HG03196 (cell line): ENCODE data around the gene NACAD.

Experiments used
- ATAC-seq: cut with Tn5 transposase; IDR thresholded peaks from one replicate; pipeline ENCODE4 v1.9.1; 2021; ENCODE audit not compliant: unreplicated experiment

The NACAD gene

DNA sequence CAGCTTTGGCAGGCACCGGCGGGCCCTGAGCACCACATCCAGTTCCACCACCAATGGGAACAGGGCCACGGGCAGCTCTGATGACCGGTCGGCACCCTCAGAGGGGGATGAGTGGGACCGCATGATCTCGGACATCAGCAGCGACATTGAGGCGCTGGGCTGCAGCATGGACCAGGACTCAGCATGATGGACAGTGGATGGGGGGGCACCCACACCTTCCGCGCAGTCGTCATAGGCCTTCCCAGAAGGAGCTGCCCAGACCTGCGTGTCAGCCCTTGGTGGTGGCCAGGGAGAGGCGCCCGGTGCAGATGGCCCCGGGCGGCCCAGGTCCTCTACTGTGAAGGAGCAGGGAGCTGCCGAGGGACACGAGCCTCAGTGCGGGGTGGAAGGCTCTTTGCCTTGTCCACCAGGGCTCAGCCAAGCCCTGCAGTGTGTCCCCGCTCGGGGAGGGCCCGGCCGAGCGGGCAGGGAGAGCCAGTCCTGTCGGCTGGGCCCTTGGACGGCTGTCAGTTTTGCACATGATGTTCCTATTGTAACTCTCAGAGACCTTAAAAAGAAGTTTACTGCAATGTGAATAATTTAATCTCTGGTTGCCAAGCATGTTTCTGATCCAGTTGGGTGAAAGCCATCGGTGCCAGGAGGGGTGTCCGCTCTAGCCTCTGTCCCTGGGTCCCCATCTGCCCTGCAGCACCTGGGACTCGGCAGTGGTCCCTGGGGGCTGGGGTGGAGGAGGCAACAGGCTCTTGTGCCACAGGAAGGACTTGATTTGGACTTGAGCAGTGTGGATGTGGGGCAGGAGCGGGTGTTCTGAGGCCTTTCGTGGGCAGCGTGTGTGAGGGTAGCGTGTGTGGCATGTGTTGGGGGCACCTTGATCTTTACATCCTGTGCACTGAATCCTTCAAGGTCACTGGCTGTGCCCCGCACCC, 12.6 kb downstream of the NACAD start:
- ATAC-seq = no peak

- no peak for ATAC-seq
These were observed 13.5 kb downstream of the NACAD start for GRCh38 chr7:45075355-45075644.

DNA sequence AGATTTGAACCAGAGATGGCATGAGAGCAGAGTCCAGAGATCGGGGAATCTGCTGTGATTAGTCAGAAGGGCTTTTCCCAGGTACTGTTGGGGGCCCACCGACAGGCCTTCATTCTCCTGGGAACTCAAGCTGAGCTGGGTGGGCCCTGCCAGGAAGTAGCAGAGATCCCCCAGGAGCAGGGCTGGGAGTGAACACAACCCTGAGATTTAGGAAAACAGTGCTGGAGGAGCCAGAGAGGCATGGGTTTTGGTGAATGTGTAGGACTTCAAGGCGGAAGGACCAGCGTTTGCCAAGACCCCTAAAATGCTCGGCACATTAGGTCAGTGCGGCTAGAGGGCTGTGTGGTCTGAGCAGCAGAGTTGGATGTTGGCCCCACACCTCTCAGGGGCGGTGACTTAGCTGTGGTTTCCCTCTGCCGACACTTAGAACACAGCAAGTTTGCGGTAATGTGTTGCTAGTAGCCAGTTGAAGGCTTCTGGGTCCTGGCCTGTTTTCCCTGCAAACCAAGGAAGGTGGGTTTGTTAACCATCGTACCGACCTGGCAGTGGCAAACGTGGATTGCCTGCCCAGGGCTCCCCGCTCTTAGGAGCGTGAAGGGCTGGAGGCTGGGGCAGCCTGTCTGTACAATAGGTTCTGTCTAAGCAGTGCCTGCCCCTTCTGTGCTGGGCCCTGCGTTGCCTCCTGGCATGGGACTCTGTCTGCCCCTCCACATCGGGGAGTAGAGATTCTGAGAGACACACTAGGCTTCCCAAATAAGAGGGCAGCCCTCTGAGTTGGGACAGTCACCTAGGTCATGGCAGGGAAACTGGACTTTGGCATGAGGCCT, 14.0 kb downstream of the NACAD start:
- ATAC-seq = no peak

GRCh38 chr7:45073786-45074527, 14.8 kb downstream of the NACAD start:
- no peak for ATAC-seq

GRCh38 chr7:45073031-45073785, 15.6 kb downstream of the NACAD start:
- ATAC-seq = no peak

DNA sequence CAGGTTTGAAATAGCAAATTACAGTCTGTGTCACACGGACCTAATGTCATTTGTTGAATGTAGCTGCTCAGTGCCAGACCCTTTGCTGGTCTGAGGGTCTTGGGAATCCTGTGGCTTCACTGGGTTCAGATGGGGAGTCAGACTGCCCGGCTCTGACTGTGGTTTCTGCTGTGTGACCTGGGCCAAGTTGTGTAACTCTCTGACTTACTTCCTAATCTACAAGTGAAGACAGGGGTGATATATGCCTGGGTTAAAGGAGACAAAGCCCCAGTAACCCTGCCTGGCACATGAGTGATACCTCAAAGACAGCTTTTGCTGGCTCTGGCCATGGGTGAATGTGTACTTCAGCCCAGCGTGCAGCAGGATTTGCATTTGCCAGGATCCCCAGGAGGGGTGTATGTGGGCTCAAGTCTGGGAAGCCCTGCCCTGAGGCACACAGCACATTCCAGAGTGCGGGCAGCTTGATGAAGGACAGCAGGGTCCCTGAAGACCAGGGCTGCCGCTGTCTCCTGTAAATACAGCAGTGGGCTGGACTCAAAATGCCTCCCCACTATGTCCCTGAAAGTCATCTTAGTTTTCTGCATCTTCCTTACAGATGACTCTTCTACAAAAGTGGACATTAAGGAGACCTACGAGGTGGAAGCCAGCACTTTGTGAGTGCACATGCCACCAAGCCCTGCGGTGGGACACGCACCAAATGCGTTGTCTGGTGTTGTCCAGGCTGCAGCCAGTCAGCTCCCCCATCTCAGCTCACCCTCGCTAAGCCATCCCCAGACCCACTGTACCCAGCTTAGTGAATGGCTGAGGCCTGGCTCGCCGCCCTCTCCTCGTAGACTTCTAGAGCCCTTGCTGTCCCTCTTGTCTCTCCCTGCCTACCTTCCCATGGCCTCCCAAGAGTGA, 16.4 kb downstream of the NACAD start:
- ATAC-seq = no peak

- no peak for ATAC-seq
These were observed 17.2 kb downstream of the NACAD start for GRCh38 chr7:45071528-45071927.

- ATAC-seq = no peak
These were observed 18.5 kb downstream of the NACAD start for GRCh38 chr7:45070254-45070642.

DNA sequence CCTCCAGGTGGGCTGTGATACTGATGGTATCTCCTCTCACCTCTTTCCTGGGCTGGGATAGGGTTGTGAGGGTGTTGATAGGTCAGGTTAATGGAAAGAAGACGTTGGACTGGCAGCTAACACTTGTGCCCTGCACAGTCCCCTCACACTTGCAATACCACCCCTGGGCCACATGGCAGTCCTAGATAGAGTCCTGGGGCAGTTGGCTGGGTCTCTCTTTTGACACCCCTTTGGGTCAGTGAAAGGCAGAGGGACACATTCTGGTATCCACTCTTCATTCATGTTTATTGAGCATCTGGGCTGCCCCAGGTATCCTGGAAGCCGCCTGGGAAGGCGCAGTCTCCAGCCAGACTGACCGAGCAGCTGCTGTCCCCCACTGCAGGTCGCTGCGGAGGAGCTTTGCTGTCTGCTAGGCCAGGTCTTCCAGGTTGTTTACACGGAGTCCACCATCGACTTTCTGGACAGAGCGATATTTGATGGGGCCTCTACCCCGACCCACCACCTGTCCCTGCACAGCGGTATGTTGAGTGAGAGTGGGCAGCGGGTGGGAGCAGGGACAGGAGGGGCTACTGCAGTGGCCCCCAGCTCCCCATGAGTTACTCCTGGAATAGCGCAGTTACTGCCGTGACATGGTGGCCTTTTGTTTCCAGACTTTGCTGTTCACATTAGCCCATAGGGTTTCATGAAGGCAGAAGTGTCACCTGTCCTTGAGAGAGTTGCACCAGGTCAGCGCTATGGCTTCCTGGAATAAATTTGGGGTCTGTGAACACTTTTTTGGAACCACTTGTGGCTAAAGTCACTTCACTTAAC, 19.1 kb downstream of the NACAD start:
- no peak for ATAC-seq

DNA sequence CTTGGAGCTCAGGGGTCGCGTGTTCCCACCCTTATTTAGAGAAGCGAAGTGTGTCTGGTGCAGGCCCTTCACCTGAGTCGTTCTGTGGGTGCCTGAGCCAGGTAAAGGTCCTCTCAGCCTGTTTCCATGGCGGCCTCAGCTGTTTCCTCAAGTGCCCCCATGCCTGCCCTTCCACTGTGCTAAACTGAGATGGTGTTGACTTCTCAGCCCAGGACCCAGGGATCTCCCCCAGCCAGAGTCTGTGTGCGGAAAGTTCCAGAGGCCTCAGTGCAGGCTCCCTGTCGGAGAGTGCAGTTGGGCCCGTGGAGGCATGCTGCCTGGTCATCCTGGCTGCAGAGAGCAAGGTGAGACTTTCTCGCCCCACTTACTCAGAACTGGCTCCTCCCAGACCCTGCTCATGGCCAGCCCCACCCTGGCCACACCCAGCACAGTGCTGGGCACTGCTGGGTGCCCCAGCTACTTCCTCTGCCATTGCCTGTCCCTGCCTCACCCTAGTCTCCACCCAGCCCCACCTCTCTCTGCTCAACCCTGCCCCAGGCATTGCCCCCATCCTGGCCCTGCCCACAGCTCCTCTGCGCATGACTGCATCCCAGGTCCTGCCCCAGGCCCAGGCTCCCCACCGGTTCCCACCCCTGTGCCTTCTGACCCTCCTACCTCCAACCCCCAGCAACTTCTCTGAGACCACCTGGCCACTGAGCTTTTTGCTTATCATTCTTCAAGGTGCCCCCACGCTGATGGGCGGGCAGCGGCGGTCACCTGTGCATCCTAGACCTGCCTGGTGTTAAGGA, 20.3 kb downstream of the NACAD start:
- no peak for ATAC-seq

DNA sequence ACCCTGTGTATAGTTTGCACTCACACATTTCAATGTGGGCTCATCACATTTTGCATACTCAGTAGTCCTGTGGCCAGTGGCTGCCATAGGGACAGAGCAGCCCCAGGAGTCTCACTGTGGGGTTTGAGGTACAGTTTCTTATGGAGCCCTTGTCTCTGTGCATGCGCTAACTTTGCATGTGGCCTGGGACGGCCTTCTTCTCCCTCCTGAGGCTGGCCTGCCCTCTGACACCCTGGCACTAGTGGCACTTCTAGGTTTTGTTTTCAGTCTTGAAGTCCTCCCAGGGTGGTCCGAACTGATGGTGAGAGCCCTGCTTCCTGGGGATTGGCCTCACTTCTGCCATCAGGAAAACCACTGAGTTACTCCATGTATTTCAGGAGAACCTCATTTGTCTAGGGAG, 21.2 kb downstream of the NACAD start:
- no peak for ATAC-seq

DNA sequence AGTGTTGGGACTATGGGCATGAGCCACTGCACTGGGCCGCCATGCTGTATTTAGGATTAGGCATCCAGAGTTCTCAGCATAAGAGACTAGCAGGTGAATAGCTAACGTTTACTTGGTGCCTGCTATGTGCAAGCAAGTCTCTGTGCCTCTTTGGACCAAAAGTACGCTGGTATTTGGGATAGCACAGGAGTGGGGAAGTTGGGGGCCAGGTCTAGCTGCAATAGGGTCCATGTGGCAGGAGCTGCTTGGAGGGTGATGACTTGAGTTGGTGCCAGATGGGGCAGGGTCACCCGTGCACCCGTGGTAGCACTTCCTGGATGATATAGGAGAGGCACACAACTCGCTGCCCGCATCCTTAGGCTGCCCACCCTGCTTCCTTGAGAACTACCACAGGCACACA, 22.4 kb downstream of the NACAD start:
- ATAC-seq = no peak

GRCh38 chr7:45065031-45065995, 23.5 kb downstream of the NACAD start:
- no peak for ATAC-seq

DNA sequence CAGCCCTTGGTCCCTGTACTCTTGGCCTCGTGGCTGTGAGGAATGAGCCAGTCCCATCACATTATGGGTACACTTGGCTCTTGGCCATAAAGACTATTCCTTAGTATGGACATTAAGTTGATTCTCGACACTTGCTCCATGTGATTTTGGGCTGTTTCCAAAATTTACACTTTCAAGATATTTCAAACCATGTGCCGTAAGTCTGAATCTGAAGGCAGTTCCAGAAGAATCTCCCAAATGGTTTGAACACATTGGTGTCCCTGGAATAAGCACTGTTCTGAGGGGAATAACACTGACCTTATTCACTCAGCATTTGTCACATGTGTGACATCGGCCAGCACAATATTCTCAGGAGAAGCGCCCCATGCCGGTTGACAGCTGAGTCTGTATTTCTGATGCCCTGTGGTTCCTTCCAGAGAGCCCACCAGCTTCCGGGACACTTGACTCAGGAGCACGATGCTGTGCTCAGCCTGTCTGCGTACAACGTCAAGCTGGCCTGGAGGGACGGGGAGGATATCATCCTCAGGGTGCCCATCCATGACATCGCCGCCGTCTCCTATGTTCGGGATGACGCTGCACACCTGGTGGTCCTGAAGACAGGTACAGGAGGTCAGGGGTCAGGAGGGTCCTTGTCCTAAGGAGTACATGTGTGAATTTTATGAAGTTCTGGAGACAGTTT, 24.6 kb downstream of the NACAD start:
- ATAC-seq = no peak

GRCh38 chr7:45061806-45062425, 26.9 kb downstream of the NACAD start:
- no peak for ATAC-seq

- ATAC-seq = no peak
These were observed 27.4 kb downstream of the NACAD start for GRCh38 chr7:45061352-45061751.
